Duodenal mucosa (tissue), 2 donors: ENCODE data around the gene SREBF1.

Experiments used
- H3K27ac ChIP-seq: one replicate; pipeline ENCODE4 v1.7.0; 2013; ENCODE audit warnings: low read depth, low read length
- H3K27me3 ChIP-seq, 2 donors: one replicate each; pipeline ENCODE4 v1.7.0; 2013; ENCODE audit warnings: low read length in 2 of 2, control low read depth in 1 of 2; ENCODE audit not compliant: insufficient read depth in 2 of 2, control insufficient read depth in 1 of 2
- H3K36me3 ChIP-seq, 2 donors: one replicate each; pipeline ENCODE4 v1.7.0; 2013; ENCODE audit warnings: low read length in 2 of 2, control low read depth in 1 of 2; ENCODE audit not compliant: insufficient read depth in 2 of 2, control insufficient read depth in 1 of 2
- H3K4me1 ChIP-seq, 2 donors: one replicate each; pipeline ENCODE4 v1.7.0; 2013; ENCODE audit warnings: low read length in 2 of 2, control low read depth in 1 of 2; ENCODE audit not compliant: insufficient read depth in 2 of 2, control insufficient read depth in 1 of 2
- H3K4me3 ChIP-seq, 2 donors: one replicate each; pipeline ENCODE4 v1.7.0; 2013; ENCODE audit warnings: low read length in 2 of 2, low read depth in 1 of 2
- H3K9ac ChIP-seq, 2 donors: one replicate each; pipeline ENCODE4 v1.7.0; 2013; ENCODE audit warnings: low read length in 2 of 2, low read depth in 1 of 2
- H3K9me3 ChIP-seq, 2 donors: one replicate each; pipeline ENCODE4 v1.7.0; 2013; ENCODE audit warnings: low read length in 2 of 2, control low read depth in 1 of 2; ENCODE audit not compliant: control insufficient read depth in 1 of 2

The SREBF1 gene

GRCh38 chr17:17795946-17796786 lies 40.6 kb downstream of the SREBF1 start:
- no peaks in the 10 kb centered on the region for H3K9me3 ChIP-seq
- H3K9ac ChIP-seq, result no peak overlapping the region
- H3K36me3 ChIP-seq, result peaks cover 3 to 49% of the 10 kb centered on the region in 2 donors
- peaks cover 4 to 7% of the 10 kb centered on the region in 2 donors for H3K4me1 ChIP-seq
- no peak overlapping the region for H3K27ac ChIP-seq
- no peak overlapping the region for H3K4me3 ChIP-seq
- no peaks in the 10 kb centered on the region for H3K27me3 ChIP-seq

DNA sequence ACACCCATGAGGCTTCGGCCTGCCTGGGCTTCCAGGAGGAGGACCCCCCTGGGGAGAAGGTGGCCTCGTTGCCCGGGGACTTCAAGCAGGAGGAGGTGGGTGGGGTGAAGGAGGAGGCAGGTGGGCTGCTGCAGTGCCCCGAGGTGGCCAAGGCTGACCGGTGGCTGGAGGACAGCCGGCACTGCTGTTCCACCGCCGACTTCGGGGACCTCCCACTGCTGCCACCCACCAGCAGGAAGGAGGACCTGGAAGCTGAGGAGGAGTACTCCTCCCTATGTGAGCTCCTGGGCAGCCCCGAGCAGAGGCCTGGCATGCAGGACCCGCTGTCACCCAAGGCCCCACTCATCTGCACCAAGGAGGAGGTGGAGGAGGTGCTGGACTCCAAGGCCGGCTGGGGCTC lies 41.5 kb downstream of the SREBF1 start:
- H3K27me3 ChIP-seq, result no peaks in the 10 kb centered on the region
- H3K27ac ChIP-seq, result no peak overlapping the region
- H3K9ac ChIP-seq, result no peak overlapping the region
- H3K4me1 ChIP-seq, result peaks cover 9 to 10% of the 10 kb centered on the region in 2 donors
- H3K36me3 ChIP-seq, result peaks cover 3 to 49% of the 10 kb centered on the region in 2 donors
- H3K4me3 ChIP-seq, result no peak overlapping the region
- no peaks in the 10 kb centered on the region for H3K9me3 ChIP-seq

DNA sequence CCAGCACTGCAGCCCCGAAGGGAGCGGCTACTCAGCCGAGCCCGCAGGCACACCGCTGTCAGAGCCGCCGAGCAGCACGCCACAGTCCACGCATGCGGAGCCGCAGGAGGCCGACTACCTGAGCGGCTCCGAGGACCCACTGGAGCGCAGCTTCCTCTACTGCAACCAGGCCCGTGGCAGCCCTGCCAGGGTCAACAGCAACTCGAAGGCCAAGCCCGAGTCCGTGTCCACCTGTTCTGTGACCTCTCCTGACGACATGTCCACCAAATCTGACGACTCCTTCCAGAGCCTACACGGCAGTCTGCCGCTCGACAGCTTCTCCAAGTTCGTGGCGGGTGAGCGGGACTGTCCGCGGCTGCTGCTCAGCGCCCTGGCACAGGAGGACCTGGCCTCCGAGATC lies 42.4 kb downstream of the SREBF1 start:
- Histone ChIP-seq H3K27ac (no peak overlapping the region), H3K9me3 (no peaks in the 10 kb centered on the region)

DNA sequence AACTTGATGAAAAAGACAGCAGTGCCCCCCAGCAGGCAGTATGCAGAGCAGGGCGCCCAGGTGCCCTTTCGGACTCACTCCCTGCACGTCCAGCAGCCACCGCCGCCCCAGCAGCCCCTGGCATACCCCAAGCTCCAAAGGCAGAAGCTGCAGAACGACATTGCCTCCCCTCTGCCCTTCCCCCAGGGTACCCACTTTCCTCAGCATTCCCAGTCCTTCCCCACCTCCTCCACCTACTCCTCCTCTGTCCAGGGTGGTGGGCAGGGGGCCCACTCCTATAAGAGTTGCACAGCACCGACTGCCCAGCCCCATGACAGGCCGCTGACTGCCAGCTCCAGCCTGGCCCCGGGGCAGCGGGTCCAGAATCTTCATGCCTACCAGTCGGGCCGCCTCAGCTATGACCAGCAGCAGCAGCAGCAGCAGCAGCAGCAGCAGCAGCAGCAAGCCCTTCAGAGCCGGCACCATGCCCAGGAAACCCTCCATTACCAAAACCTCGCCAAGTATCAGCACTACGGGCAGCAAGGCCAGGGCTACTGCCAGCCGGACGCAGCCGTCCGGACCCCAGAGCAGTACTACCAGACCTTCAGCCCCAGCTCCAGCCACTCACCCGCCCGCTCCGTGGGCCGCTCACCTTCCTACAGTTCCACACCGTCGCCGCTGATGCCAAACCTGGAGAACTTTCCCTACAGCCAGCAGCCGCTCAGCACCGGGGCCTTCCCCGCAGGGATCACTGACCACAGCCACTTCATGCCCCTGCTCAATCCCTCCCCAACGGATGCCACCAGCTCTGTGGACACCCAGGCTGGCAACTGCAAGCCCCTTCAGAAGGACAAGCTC lies 43.2 kb downstream of the SREBF1 start:
- H3K27me3 ChIP-seq, result no peaks in the 10 kb centered on the region
- no peak overlapping the region for H3K9ac ChIP-seq
- peaks cover 17 to 20% of the 10 kb centered on the region in 2 donors for H3K4me1 ChIP-seq
- no peak overlapping the region for H3K4me3 ChIP-seq
- no peak overlapping the region for H3K27ac ChIP-seq
- peaks cover 3 to 42% of the 10 kb centered on the region in 2 donors for H3K36me3 ChIP-seq
- H3K9me3 ChIP-seq, result no peaks in the 10 kb centered on the region

More for the DNA sequence above, 42.4 kb downstream of the SREBF1 start:
- Histone ChIP-seq H3K9ac (no peak overlapping the region), H3K4me3 (no peak overlapping the region), H3K4me1 (peaks cover 17 to 18% of the 10 kb centered on the region in 2 donors), H3K27me3 (no peaks in the 10 kb centered on the region), H3K36me3 (peaks cover 3 to 49% of the 10 kb centered on the region in 2 donors)

DNA sequence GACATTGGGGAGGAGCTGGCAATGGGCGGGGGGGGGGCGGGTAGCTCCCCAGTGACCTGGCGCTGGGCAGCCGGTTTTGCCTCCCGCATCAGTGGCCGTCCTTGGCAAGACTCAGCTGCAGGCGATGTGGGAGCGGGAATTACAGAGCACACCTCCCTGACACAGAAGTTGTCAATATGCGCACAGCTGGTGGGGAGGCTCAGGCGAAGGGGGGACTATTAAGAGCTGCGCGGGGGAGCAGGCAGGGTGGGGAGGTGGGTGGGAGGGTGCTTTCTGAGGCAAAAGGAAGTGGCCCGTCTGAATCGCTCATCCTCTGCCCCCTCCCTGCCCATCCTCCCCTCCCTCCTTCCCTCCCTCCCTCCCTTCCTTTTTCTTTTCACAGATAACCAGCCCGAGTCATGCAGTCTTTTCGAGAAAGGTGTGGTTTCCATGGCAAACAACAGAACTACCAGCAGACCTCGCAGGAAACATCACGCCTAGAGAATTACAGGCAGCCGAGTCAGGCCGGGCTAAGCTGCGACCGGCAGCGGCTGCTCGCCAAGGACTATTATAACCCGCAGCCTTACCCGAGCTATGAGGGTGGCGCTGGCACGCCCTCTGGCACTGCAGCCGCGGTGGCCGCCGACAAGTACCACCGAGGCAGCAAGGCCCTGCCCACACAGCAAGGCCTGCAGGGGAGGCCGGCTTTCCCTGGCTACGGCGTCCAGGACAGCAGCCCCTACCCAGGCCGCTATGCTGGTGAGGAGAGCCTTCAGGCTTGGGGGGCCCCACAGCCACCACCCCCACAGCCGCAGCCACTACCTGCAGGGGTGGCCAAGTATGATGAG lies 44.0 kb downstream of the SREBF1 start:
- H3K4me1 ChIP-seq, result peaks cover 17 to 20% of the 10 kb centered on the region in 2 donors
- H3K36me3 ChIP-seq, result peaks cover 3 to 39% of the 10 kb centered on the region in 2 donors
- no peak overlapping the region for H3K9ac ChIP-seq
- H3K4me3 ChIP-seq, result no peak overlapping the region
- no peaks in the 10 kb centered on the region for H3K9me3 ChIP-seq
- no peaks in the 10 kb centered on the region for H3K27me3 ChIP-seq
- H3K27ac ChIP-seq, result no peak overlapping the region

- H3K4me1 ChIP-seq, result peaks cover 17 to 20% of the 10 kb centered on the region in 2 donors
- no peaks in the 10 kb centered on the region for H3K9me3 ChIP-seq
- H3K36me3 ChIP-seq, result peaks cover 3 to 33% of the 10 kb centered on the region in 2 donors
- H3K4me3 ChIP-seq, result no peak overlapping the region
- H3K27ac ChIP-seq, result no peak overlapping the region
- H3K9ac ChIP-seq, result no peak overlapping the region
- no peaks in the 10 kb centered on the region for H3K27me3 ChIP-seq
These were observed 44.7 kb downstream of the SREBF1 start for GRCh38 chr17:17792037-17792550.

- Histone ChIP-seq H3K27me3 (no peaks in the 10 kb centered on the region), H3K4me3 (no peak overlapping the region), H3K36me3 (peaks cover 3 to 24% of the 10 kb centered on the region in 2 donors), H3K27ac (no peak overlapping the region), H3K4me1 (peaks cover 17 to 20% of the 10 kb centered on the region in 2 donors), H3K9ac (no peak overlapping the region), H3K9me3 (no peaks in the 10 kb centered on the region)
These were observed 45.9 kb downstream of the SREBF1 start for GRCh38 chr17:17790637-17791464.

GRCh38 chr17:17789828-17790636 lies 46.8 kb downstream of the SREBF1 start:
- Histone ChIP-seq H3K4me3 (no peak overlapping the region), H3K9ac (no peak overlapping the region), H3K27ac (no peak overlapping the region), H3K27me3 (no peaks in the 10 kb centered on the region), H3K9me3 (no peaks in the 10 kb centered on the region), H3K4me1 (peaks cover 17 to 23% of the 10 kb centered on the region in 2 donors), H3K36me3 (peaks cover 3 to 17% of the 10 kb centered on the region in 2 donors)
